ENCODE results near the gene FTHL17. TPM values are rescaled to one million over a fixed set of nuclear protein-coding genes. Genes with fewer than 3 reads are reported as not detected.

Gene FTHL17
- total RNA-seq, 4 donors from 2014 or later: not detected

- DNase-seq: no peak
- H3K36me3 ChIP-seq: no peaks in the 10 kb centered on the region
- TF ChIP-seq POLR2A (IDR thresholded peaks at IDR 0.05): no peak
- no peak overlapping the region for H3K4me3 ChIP-seq
- H3K9me3 ChIP-seq: no peaks in the 10 kb centered on the region
- no peaks in the 10 kb centered on the region for H3K4me1 ChIP-seq
- intact Hi-C loops (cut with DNase I): no loop called here
- H3K27ac ChIP-seq: no peak overlapping the region
- no peaks in the 10 kb centered on the region for H3K27me3 ChIP-seq
- 80 to 86% methylated on average over 6 of the region's 6 CpGs for WGBS, 2 donors
Measured at GRCh38 chrX:31110657-31111056, 38.8 kb upstream of the FTHL17 start.

DNA sequence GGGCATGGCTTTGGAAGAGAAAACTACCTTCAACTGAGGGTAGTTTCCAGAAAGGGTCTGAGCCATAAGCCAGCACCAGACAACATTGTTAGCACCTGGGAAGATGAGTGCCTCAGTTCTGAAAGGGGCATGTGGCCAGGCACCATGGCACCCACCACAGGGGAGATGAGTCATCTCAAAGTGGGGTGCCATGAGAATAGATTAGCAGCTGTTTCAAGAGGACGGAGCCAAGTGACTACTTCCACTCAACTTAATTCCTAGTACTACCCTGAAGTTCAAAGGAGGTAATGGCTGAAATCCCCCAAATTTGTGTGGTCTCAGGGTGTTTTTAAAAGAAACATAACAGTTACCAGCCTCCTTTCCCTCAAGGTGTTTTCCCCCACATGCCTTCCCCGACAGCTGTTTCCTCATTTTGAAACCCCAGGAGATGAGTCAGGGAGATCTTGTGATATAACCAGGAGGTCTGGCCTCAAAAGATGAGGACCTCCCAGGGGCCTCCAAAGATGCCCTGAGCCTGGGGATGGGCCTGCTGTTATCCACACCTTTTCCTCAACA lies 27.8 kb upstream of the FTHL17 start:
- intact Hi-C loops (cut with DNase I): no loop called here
- H3K4me3 ChIP-seq: no peak overlapping the region
- no peaks in the 10 kb centered on the region for H3K36me3 ChIP-seq
- TF ChIP-seq CTCF (IDR thresholded peaks at IDR 0.05) (no peak), POLR2A (IDR thresholded peaks at IDR 0.05) (no peak)
- H3K9me3 ChIP-seq: no peaks in the 10 kb centered on the region
- WGBS, 2 donors: 20 to 27% methylated on average over 1 to 2 of the region's 2 CpGs
- no peak overlapping the region for H3K27ac ChIP-seq
- H3K4me1 ChIP-seq: no peaks in the 10 kb centered on the region
- no peaks in the 10 kb centered on the region for H3K27me3 ChIP-seq
- no peak for DNase-seq

- H3K27me3 ChIP-seq: no peaks in the 10 kb centered on the region
- TF ChIP-seq CTCF (IDR thresholded peaks at IDR 0.05) (no peak), POLR2A (IDR thresholded peaks at IDR 0.05) (no peak)
- H3K36me3 ChIP-seq: no peaks in the 10 kb centered on the region
- no peaks in the 10 kb centered on the region for H3K9me3 ChIP-seq
- intact Hi-C loops (cut with DNase I): no loop called here
- no peak overlapping the region for H3K27ac ChIP-seq
- no peaks in the 10 kb centered on the region for H3K4me1 ChIP-seq
- DNase-seq: no peak
- WGBS, 2 donors: 29 to 50% methylated on average over 1 to 3 of the region's 3 CpGs
- no peak overlapping the region for H3K4me3 ChIP-seq
Measured at GRCh38 chrX:31098079-31098478, 26.2 kb upstream of the FTHL17 start.

GRCh38 chrX:31093639-31093975 lies 21.8 kb upstream of the FTHL17 start:
- intact Hi-C loops (cut with DNase I): no loop called here
- no peak for DNase-seq
- Histone ChIP-seq H3K27me3 (no peaks in the 10 kb centered on the region), H3K4me3 (no peak overlapping the region), H3K36me3 (no peaks in the 10 kb centered on the region), H3K4me1 (no peaks in the 10 kb centered on the region), H3K9me3 (no peaks in the 10 kb centered on the region), H3K27ac (no peak overlapping the region)
- no peak for TF ChIP-seq POLR2A (IDR thresholded peaks at IDR 0.05)
- no peak for TF ChIP-seq CTCF (IDR thresholded peaks at IDR 0.05)
- 60 to 86% methylated on average over 1 of the region's 4 CpGs for WGBS, 2 donors

DNA sequence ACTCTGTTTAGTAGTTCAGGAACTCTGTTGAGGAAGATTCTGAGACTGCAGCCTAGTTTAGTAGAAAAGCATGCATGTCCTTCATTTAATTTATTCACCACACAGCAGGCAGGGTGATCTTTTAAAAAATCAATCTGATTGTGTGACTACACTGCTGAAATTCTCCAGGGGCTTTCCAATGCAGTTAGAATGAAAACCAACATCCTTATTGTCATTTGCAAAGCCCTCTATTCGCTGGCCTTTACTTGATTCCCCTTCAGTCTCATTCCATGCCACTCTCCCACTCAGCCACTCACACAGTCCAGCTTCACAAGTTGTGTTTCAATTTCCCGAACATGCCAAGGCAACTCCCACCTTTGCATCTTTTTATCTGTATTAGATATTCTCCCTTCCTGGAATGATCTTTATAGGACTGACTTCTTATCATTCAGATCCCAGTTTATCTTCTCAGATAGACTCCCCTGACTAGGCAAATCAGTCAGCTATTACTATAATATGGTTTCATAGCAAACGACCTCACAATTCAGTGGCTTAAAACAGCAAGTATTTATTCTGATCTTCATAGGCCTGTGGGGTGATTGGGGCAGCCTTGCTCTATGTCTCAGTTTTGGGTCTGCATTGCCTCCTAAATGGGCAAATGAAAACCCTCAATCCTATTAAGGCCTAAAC lies 21.3 kb upstream of the FTHL17 start:
- no peaks in the 10 kb centered on the region for H3K9me3 ChIP-seq
- no peaks in the 10 kb centered on the region for H3K27me3 ChIP-seq
- 41 to 49% methylated on average over 3 of the region's 3 CpGs for WGBS, 2 donors
- TF ChIP-seq CTCF (IDR thresholded peaks at IDR 0.05): no peak
- no peak for TF ChIP-seq POLR2A (IDR thresholded peaks at IDR 0.05)
- H3K4me3 ChIP-seq: no peak overlapping the region
- no peaks in the 10 kb centered on the region for H3K36me3 ChIP-seq
- H3K27ac ChIP-seq: no peak overlapping the region
- DNase-seq: no peak
- H3K4me1 ChIP-seq: no peaks in the 10 kb centered on the region
- intact Hi-C loops (cut with DNase I): no loop called here

GRCh38 chrX:31092476-31092875 lies 20.6 kb upstream of the FTHL17 start:
- Histone ChIP-seq H3K36me3 (no peaks in the 10 kb centered on the region), H3K4me1 (no peaks in the 10 kb centered on the region), H3K27me3 (no peaks in the 10 kb centered on the region), H3K9me3 (no peaks in the 10 kb centered on the region), H3K4me3 (no peak overlapping the region), H3K27ac (no peak overlapping the region)
- intact Hi-C loops (cut with DNase I): no loop called here
- WGBS, 2 donors: 27 to 28% methylated on average over 3 of the region's 3 CpGs
- no peak for TF ChIP-seq POLR2A (IDR thresholded peaks at IDR 0.05)
- no peak for TF ChIP-seq CTCF (IDR thresholded peaks at IDR 0.05)
- no peak for DNase-seq
